HG03342 (cell line): Measurements from ENCODE around the gene ZMYM5.
"Not testable (repeated sequence)": the region's sequence is repeated elsewhere in the genome, so short reads cannot be mapped to it uniquely, and the experiment has no call there.

Source experiments
- ATAC-seq: cut with Tn5 transposase; IDR thresholded peaks from one replicate; pipeline ENCODE4 v1.9.1; 2021; ENCODE audit warnings: mild to moderate bottlenecking, moderate library complexity; ENCODE audit not compliant: unreplicated experiment

The ZMYM5 gene

DNA sequence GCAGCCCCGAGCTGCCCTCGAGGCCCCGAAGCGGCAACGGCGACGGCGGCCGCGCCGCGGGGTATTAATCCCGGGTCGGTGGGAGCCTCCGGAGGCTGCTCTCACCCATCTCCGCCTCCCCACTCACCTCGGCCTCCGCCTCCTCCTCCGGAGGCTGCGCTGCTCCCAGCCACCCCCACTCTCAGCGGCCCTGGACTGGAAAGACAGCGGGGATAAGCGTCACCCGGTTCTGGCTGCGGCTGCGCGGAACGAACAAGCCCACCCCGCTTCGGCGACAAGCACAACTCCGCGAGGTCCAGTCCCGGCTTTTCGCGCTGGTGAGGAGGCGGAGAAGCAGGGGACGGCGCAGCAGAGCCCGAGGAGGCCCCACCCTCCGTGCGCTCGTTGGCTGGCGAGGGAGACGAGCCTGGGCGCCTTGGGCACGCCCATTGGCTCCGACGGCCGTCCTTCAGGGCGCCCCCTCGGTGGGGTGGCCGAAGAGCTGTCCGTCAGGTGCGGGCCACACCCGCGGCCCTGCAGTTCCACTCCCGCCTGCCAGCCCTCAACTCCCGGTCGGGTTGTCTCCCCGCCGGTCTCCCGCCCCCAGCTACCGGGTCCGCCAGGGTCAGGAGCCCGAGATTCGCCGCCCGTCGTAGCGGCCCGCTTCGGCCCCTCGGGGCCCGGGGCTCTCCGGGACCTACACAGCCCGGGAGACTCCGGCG lies at the start of gene ZMYM5:
Gene ZMYM5 (minus strand): TSS at position 327 of the 701 bp plus-strand sequence. CDS start 11,469 bp downstream, outside the sequence.
- ATAC-seq = peak; percentile 84

DNA sequence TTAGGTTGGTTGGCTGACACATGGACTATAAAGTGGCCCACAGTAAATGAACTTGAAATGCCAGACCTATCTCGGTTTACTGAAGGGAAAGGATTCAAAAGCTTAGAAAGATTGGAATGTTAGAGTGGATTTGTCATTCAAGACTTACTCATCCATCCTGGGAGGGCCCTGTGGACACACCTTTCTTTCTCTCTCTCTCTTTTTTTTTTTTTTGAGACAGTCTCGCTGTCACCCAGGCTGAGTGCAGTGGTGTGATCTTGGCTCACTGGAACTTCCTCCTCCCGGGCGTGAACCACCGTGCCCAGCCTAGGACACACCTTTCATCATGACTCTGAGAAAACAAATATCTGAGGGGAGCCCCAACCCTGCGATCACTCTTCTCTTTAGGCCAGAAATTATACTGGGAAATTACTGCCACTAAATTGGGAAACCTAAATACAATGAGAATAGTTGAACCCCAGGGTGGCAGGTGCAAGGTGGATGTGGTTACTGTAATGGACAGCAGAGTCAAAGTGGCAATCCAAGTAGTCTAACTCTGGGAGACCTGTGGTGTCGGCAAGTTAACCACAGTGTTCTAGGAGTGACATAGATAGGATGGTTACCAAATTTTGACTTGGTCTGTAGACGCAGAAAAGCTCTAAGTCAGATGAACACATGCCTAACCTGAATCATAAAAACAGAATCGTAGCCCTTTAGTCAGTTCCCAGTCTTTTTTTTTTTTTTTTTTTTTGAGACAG lies 47.1 kb upstream of the ZMYM5 start:
- no peak for ATAC-seq

DNA sequence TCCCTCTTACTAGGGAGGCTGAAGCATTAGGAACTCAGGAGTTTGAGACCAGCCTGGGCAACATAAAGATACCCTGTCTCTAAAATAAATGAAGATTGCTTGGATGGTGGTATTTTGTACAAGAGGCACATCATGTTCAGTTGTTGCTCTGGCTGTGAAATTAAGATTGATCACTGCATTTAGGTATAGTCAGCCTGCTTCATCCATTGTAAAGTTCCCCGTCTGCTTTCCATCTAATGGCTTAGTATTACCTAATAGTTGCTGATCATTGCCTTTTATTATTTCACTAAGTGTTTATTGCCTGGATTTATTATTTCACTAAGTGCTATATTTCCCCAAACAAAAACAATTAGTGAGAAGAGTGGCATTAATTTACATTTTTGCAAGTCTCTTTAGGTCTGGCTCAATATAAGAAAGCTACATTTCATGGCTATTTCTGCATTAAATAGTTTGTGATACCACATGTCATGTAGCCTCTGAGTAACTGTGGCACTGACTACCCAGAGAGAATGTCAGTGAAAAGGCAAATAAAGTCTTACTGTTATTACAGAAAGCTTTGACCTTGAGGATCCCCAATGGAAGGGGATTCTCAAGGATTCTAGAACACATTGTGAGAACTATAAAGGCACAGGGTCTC lies 45.0 kb upstream of the ZMYM5 start:
- ATAC-seq = no peak

DNA sequence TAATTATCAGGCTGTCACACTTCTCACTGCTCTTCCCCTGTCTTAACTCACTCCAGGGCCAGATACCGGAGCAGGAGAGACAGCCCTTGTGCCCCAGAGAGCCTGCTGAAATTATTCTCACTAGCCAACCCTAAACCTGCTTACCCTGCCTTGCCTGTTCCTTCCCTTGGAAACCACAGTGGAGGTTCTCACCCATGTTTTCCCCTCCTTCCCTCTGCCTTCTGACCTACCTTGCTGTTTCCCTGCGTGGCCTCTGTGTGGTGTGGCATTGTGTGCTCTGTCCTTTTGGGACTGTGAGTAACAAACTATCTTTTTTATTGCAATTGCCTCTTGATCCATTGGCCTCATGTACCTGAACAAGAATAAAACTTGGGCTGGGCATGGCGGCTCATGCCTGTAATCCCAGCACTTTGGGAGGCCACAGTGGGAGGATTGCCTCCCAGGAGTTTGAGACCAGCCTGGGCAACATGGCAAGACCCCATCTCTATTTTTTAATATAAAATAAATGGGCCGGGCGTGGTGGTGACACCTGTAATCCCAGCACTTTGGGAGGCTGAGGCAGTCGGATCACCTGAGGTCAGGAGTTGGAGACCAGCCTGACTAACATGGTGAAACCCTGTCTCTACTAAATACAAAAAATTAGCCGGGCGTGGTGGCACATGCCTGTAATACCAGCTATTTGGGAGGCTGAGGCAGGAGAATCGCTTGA lies 42.2 kb upstream of the ZMYM5 start:
- not testable (repeated sequence) for ATAC-seq

DNA sequence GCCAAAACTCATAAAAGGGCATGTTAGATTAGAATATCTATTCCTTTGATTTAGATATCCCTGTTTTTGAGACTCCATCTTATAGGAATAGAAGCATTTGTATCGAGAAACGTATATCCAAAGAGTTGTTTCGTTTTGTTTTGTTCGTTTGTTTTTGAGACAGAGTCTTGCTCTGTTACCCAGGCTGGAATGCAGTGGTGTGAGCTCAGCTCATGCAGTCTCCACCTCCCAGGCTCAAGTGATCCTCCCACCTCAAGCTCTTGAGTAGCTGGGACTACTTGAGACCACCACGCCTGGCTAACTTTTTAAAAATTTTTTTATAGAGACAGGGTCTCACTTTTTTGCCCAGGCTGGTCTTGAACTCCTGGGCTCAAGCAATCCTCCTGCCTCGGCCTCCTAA lies 26.6 kb upstream of the ZMYM5 start:
- no peak for ATAC-seq

DNA sequence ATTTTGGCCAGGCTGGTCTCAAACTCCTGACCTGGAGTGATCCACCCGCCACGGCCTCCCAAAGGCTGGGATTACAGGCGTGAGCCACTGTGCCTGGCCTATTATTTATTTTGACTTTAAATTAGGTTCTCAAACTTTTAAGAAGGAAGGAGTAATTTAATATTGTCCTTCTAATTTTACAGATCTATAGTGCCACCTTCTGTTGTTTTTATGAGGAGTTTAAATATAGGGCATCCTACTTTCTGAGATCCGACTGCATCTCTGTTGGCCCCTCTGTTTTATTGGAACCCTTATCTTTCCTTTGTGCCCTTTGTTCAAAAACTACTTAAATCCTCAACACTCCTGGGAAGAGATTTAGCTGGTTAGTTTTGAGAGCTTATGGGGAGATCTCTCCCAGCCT lies 25.4 kb upstream of the ZMYM5 start:
- no peak for ATAC-seq

DNA sequence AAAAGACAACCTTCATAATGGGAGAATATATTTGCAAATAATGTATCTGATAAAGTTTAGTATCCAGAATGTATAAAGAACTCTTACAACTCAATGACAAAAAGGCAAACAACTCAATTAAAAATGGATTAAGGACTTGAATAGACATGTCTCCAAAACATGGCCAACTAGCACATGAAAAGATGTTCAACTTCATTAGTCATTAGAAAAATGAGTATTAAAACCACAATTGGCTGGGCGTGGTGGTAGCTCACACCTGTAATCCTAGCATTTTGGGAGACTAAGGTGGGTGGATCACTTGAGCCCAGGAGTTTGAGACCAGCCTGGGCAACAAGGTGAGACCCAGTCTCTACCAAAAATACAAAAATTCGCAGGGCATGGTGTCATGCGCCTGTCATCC lies 18.8 kb upstream of the ZMYM5 start:
- ATAC-seq = no peak

DNA sequence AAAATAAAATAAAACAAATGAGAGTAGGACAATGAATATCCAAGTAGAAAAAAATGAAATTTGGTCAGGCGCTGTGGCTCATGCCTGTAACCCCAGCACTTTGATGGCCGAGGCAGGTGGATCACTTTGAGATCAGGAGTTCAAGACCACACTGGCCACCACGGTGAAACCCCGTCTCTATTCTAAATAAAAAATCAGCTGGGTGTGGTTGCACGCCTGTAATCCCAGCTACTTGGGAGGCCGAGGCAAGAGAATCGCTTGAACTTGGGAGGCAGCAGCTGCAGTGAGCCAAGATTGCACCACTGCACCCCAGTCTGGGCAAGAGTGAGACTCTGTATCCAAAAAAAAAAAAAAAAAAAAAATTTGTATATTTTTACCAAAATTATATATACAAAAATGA lies 18.2 kb upstream of the ZMYM5 start:
- no peak for ATAC-seq

DNA sequence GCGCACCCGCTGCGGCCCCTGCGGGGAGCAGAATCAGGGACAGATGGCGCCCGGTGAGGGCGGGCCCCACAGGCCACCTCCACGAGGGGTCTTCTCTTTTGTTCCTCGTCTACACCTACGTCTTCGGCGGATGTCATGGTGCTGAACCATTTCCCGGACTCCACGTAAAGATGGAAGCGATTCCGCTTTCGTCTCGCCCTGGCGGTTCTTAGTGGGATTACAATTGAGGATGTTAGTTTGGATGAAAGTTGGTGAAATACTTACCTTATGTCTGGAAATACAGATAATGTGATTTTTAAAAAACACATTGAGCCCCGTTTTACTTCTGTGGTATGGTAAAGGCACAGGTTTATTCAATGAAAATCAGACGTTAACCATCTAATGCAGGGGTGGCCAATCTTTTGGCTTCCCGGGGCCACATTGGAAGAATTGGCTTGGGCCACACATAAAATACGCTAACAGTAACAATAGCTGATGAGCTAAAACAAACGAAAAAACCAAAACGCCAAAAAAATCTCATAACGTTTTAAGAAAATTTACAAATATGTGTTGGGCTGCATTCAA lies 1.4 kb upstream of the ZMYM5 start:
- ATAC-seq = peak; percentile 14

DNA sequence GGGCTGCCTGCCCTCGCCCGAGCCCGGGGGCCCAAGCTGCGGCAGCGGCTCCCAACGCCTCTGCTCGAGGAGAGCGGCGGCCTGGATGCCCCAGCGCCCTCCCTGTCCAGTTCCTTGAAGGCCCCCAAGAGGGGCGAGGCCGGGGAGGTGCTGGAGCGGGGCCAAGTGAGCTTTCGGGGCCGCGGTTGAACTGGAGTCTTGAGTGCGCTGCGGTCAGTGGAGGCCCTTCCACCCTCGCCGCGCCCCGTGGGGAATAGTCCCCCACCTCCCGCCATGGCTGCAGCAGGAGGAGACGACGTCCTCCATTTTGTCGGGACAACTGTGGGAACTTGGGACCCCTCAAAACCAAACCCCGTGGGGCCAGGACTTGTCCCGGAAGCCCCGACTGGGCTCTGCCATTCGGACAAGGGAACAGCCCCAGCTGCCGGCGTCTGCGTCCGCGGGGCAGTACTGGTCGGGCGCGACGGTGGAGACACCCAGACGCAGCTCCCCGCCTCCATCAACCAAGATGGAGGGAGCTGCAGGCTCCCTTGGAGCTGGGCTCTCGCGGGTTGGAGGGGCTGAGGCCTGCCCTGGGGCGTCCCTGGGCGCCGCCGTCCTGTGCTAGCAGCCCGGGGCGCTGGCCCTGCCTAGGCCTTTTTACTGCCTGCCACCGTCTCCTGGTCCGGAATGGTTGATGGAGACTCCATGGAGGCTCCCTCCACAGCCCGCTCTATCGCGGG lies 736 bp upstream of the ZMYM5 start:
- ATAC-seq = peak; percentile 27

DNA sequence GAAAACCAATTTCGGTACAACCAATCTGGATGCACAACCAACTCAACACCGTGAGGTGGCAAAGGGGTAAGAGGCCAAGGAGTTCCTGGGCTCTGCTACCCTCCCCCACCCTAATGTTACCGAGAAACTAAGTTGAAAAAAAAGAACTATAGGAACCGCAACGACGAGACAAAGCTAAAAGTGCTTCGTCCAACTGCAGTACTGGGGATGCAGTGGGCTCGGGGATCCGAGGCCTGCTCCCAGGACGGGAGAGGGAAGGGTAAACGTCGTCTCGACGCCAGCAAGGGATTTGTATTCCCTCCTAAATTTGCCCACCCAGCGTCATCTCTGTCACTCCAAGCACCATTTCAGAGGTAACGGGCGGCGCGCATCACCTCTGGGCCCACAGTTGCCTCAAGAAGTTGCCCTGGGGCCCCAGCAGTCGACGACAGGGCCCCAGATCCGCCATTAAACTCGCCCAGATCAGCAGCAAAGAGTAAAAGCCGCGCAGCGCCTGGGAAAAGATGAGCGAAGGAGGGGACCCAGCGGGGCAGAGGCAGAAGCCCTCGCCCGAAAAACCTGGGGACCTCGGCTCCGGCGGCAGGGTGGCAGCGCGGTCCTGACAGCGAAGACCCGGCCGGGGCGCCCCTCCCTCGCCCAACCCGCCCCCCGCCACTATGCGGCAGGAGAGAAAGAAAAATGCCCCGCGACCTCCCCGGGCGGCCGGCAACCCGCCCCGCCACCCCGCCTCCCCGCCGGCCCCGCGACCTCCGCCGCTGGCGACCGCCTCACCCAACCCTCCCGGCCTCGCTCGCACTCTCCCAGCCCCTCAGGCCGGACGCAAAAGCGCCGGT lies 752 bp downstream of the ZMYM5 start:
- no peak for ATAC-seq

DNA sequence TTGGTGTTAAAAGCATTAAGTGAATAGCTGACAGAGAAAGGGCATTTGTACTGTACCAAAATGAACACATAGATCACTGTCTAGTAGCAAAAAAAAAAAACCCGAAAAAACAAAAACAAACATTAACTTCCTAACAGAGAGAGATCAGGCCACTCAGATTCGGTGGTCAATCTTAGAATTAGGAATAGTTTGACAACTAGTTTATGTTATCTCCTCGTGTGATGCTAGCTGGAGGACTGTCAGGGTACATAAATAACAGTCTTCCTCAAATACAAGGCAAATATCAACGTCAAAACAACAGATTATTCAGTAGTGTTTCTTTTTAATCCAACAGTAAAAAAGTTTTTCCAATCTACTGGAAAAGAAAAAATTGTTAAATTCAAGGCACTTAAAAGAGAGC lies 1.7 kb downstream of the ZMYM5 start:
- ATAC-seq = no peak

DNA sequence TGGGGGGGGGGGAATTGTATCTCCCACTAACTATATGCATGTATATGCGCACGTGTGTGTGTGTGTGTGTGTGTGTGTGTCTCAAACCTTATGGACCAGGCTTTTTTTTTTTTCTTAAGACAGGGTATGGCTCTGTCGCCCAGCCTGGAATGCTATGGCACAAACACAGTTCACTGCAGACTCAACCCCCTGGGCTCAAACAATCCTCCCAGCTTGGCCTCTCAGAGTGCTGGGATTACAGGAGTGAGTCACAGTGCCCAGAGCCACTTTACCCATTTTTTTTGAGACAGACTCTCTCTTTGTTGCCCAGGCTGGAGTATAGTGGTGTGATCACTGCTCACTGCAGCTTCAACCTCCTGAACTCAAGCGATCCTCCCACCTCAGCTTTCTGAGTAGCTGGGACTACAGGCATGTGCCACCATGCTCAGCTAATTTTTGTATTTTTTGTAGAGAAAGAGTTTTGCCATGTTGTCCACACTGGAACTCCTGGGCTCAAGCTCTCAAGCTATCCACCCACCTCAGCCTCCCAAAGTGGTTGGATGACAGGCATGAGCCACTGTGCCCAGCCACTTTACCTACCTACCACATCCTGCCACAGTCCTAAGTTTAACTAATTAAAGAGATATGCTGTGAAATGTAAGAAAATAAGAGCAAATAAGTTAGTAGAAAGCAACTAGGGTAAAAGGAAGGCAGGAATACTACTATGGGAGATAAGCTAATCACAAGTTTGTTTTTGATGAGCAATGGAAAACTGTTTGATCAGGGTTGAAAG lies 2.4 kb downstream of the ZMYM5 start:
- no peak for ATAC-seq

DNA sequence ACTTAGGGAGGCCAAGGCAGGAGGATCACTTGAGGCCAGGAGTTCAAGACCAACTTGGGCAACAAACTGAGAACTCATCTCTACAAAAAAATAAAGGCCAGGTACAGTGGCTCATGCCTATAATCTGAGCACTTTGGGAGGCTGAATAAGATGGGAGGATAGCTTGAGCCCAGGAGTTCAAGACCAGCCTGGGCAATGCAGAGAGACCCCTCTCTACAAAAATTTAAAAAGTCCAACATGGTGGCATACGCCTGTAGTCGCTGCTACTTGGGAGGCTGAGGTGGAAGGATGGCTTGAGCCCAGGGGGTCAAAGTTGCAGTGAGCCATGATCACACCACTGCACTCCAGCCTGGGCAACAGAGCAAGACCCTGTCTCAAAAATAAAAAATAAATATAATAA lies 5.8 kb downstream of the ZMYM5 start:
- not testable (repeated sequence) for ATAC-seq

DNA sequence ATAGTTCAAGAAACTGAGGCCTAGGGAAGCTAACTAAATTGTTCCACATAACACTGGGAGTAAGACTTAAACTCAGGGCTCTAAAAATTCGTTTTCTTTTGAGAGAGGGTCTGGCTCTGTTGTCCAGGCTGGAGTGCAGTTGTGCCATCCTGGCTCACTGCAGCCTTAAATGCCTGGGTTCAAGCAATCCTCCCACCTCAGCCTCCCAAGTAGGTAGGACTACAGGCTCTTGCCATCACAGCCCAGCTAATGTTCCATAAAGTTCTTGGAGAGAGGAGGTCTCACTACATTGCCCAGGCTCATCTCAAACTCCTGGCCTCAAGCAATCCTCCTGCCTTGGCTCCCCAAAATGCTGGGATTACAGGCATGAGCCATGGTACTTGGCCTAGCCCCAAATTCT lies 10.7 kb downstream of the ZMYM5 start:
- no peak for ATAC-seq

DNA sequence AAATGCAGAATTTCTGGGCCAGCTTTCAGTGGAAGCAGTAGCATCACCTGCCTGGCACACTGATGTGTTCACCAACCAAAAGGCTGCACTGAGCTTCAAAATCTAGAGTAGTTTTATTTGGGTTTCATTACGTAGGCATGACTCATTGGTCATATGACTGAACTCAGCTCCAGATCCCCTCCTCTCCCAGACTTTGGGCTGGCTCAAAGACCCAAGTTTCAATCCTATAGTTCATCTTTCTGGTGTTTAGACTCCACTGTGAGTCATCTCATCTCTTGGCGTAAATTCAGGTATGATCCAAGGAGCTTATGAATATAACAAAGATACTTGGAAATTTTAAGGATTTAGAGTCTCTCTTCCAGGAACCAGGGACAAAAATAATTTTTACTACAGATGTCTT lies 17.7 kb downstream of the ZMYM5 start:
- no peak for ATAC-seq

DNA sequence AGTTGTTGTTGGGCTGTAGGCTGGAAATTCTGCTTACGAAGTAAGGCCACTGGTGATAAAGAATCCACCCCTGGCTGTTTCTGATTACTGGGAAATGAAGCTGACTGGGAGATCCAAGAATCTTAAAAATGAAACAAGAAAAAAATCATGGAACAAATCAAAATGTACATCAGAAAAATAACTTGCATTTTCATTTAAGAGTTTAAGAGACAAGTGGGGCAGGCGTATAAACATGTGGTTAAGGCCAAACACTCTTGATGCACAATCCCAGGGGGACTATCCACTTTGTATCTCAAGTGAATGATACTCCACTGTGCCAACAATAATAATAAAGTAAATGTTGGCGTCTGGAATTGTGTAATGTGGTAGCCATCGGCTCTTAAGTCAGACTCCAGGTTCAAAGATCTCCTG lies 24.6 kb downstream of the ZMYM5 start:
- ATAC-seq = no peak

DNA sequence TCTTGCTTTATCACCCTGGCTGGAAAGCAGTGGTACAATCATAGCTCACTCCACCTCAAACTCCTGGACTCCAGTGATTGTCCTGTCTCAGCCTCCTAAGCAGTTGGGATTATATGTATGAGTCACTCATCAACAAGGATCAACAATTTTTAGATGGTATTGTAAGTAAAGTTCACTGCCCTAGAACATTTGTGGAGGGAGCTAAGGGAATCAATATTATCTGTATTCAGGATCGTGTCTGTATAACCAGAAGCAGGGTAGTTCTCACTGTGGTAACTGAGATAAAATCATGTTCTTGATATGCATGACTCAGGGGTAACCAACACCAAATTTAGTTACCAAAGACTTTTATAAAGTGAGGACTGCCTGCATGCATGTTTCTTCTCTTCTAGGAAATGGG lies 27.0 kb downstream of the ZMYM5 start:
- no peak for ATAC-seq

DNA sequence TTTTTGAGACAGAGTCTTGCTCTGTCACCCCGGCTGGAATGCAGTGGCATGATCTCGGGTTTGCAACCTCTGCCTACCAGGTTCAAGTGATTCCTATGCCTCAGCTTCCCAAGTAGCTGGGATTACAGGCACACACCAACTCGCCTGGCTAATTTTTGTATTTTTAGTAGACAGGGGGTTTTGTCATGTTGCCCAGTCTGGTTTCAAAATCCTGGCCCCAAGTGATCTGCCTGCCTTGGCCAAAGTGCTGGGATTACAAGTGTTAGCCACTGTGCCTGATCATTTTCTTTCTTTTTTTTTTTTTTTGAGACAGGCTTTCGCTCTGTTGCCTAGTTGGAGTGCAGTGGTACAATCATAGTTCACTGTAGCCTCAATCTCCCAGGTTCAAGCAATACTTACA lies 28.7 kb downstream of the ZMYM5 start:
- ATAC-seq = no peak
